IPS-20b (cell line): ENCODE data around the gene MAP4K2.

Experiments used
- H3K27ac ChIP-seq: one replicate; pipeline ENCODE4 v1.5.1; 2013; ENCODE audit warnings: low read length
- H3K27me3 ChIP-seq: 2 replicates; pipeline ENCODE4 v1.6.1; 2013; ENCODE audit warnings: mild to moderate bottlenecking, low read length, inconsistent platforms; ENCODE audit not compliant: insufficient read depth
- H3K36me3 ChIP-seq: 2 replicates; pipeline ENCODE4 v1.6.1; 2013; ENCODE audit warnings: low read depth, mild to moderate bottlenecking, inconsistent platforms, low read length, moderate library complexity; ENCODE audit not compliant: insufficient read depth
- H3K4me1 ChIP-seq: 2 replicates; pipeline ENCODE4 v1.6.1; 2013; ENCODE audit warnings: mild to moderate bottlenecking, control low read depth, inconsistent platforms, low read length, moderate library complexity; ENCODE audit not compliant: insufficient read depth
- H3K4me3 ChIP-seq: 2 replicates; pipeline ENCODE4 v1.5.1; 2013; ENCODE audit warnings: mild to moderate bottlenecking, low read length, inconsistent platforms
- H3K9ac ChIP-seq: 2 replicates; pipeline ENCODE4 v1.6.1; 2013; ENCODE audit warnings: low read depth, mild to moderate bottlenecking, inconsistent platforms, low read length, moderate library complexity
- H3K9me3 ChIP-seq: 2 replicates; pipeline ENCODE4 v1.6.1; 2013; ENCODE audit warnings: mild to moderate bottlenecking, low read depth, low read length, inconsistent platforms; ENCODE audit not compliant: insufficient read depth

Gene MAP4K2

GRCh38 chr11:64804346-64805210 is 1.6 kb upstream of the MAP4K2 start:
- H3K36me3 ChIP-seq: peaks cover 35% of the 10 kb centered on the region
- H3K4me3 ChIP-seq: peak overlapping the region; percentile 78; the same call in 1 of the 2 replicates
- peaks cover 9% of the 10 kb centered on the region; the same call in 1 of the 2 replicates for H3K4me1 ChIP-seq
- H3K9me3 ChIP-seq: no peaks in the 10 kb centered on the region
- H3K9ac ChIP-seq: peak overlapping the region; percentile 84; the same call in 1 of the 2 replicates
- H3K27ac ChIP-seq: no peak overlapping the region
- H3K27me3 ChIP-seq: no peaks in the 10 kb centered on the region

DNA sequence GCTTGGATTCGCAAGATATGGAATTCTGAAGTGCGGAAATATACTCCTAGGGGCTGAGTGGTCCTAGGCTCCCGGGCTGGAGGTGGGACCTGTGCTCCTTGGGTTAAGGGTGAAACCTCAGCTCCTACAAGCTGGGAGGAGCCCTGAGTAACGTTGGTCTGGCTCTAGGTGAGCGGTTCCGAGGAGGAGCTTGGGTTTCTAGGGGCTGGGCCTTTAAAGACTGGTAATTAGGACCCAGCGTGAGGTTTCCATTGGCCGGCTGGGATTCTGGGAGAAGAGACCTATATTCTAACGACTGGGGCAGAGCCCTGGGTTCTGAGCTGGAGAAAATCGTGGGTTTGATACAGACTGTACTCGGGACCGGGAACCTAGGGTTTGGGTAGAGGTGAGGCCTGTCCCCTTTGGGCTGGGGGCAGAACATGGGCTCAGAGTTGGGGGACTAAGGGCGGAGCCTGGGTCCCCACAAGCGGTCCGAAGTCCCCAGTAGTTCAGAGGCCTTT is 882 bp upstream of the MAP4K2 start:
- peak overlapping the region; percentile 78 for H3K4me3 ChIP-seq
- peaks cover 35% of the 10 kb centered on the region for H3K36me3 ChIP-seq
- no peaks in the 10 kb centered on the region for H3K9me3 ChIP-seq
- H3K27ac ChIP-seq: peak overlapping the region; percentile 57
- peak overlapping the region; percentile 84; the same call in 1 of the 2 replicates for H3K9ac ChIP-seq
- peaks cover 4% of the 10 kb centered on the region; the same call in 1 of the 2 replicates for H3K4me1 ChIP-seq
- H3K27me3 ChIP-seq: no peaks in the 10 kb centered on the region

DNA sequence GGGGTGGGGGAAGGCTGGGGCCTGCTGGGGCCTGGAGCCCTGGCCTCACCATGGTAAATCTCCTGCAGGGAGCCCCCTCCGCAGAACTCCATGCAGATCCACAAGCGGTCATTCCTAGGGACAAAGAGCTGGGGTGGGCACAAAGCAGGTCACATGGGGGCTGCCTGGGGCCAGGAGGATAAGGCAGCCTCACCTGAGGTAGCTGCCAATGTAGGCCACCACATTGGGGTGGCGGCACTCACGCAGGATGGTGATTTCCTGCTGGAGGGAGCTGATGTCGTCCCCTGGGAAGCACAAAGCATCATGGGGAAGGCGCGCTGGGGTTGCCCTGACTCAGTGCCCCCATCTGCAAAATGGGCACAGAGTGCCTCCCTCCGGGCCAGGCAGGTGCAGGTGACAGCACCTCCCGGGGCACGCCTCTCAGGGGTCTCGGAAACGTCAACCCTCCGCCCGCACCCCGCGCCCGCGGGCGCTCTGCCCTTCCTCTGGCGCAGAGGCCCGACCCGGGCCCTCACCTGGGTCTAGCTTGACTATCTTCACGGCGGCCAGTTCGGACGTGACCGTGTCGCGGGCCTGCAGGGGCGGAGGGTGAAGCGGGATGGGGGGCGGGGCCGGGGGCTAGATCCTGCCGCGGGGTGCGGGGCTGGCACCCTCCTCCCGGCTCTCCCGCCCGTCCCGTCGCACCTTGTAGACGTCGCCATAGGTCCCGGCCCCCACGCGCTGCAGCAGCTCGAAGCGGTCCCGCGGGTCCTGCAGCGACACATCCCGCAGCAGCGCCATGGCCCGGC is 450 bp downstream of the MAP4K2 start:
- peaks cover 27% of the 10 kb centered on the region for H3K36me3 ChIP-seq
- no peaks in the 10 kb centered on the region for H3K9me3 ChIP-seq
- H3K27me3 ChIP-seq: no peaks in the 10 kb centered on the region
- H3K27ac ChIP-seq: no peak overlapping the region
- peak overlapping the region; percentile 32; the same call in 1 of the 2 replicates for H3K9ac ChIP-seq
- H3K4me3 ChIP-seq: peak overlapping the region; percentile 66
- peaks cover 4% of the 10 kb centered on the region; the same call in 1 of the 2 replicates for H3K4me1 ChIP-seq

DNA sequence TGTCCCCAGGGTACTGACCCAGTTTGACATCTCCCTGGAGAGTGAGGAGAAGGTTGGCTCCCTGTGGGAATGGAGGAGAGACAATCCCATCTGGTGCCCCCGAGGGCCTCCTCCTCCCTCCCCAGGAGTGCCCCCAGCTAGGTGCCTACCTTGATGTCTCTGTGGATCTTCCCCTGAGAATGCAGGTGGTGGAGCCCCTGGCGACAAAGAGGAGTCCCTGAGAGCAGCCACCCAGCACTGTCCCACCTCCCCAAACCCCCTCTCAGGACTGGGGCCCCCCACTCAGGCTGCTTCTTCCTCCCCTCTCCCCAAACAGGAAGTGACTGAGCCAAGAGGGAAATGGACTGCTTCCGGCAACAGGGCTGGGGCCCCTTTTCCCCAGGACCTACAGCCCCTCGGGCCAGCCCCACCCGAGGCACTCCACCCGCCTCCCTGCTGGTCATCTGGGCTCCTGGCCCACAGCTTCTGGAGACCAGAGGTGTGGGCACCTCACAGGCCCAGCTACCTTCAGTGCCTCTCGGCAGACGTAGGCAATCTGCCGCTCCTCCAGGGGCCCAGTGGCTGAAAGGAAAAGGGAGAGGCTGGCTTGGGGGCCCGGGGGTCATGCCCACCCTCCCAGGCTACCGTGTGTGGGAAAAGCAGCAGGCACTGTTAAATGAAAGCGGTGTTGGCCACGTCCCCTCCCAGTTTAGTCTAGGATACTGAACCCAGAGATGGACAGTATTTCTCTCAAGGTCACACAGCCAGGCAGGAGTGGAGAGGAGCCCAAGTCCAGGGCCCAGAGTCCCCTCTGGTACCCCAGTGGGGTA is 1.2 kb downstream of the MAP4K2 start:
- Histone ChIP-seq H3K36me3 (peaks cover 19% of the 10 kb centered on the region), H3K27ac (no peak overlapping the region), H3K9me3 (no peaks in the 10 kb centered on the region), H3K9ac (peak overlapping the region; percentile 32; the same call in 1 of the 2 replicates), H3K27me3 (no peaks in the 10 kb centered on the region), H3K4me3 (0 out of 2 replicates have a peak overlapping the region, but pooled peaks have one; percentile 66), H3K4me1 (peaks cover 4% of the 10 kb centered on the region; the same call in 1 of the 2 replicates)

DNA sequence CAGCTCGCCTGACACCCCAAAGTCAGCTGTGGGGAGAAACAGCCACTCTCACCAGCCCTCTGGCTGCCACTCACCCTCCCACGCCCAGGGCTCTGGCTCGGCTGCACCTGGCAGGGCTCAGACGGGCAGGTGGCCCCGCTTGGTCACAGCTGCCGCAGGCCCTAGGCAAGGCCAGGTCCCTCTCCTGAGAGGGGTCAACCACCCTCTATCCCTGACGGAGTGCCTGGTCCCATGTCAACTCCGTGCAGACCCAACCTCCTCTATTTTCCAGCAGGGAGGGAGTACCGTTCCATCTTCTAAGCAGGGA is 1.9 kb downstream of the MAP4K2 start:
- no peaks in the 10 kb centered on the region for H3K9me3 ChIP-seq
- H3K4me3 ChIP-seq: no peak overlapping the region
- H3K27me3 ChIP-seq: no peaks in the 10 kb centered on the region
- peaks cover 13% of the 10 kb centered on the region for H3K36me3 ChIP-seq
- H3K4me1 ChIP-seq: peaks cover 4% of the 10 kb centered on the region; the same call in 1 of the 2 replicates
- H3K9ac ChIP-seq: no peak overlapping the region
- no peak overlapping the region for H3K27ac ChIP-seq

DNA sequence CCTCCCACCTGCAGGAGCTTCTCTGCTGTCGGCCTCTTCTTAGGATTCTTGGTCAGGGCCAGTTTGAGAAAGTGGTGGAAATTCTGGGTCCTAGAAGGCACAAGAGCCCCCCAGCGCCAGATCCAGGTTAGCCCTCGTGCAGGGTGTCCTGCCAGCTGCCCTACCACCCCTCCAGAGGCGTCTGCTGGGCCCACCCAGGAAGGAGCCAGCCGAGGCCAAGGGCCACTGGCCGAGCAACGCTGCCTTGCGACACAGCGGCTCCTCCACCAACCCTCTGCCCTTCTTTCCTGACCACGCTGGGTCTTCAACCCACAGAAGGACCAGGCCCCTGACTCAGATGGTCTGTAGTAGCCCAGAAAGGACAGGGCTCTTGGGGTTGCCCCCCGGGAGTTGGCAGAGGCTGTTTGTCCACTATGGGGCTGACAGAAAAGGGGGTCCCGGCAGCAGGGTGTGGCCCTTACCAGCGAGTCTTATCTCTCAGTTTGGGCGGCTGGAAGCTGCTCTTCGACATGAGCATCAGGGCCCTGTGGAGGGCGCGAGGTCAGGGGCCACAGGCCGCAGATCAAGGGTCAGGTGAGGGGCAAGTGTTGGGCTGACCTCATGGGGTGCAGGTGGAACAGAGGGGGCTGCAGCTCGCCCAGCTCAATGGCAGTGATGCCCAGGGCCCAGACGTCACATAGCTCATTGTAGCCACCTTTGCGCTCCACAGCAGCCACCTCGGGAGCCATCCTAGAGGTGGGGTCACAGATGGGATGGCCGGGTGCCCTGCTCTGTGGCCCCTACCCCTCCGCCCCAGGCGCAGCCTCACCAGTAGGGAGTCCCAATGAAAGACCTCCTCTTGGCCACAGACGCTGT is 2.5 kb downstream of the MAP4K2 start:
- no peak overlapping the region for H3K9ac ChIP-seq
- H3K4me1 ChIP-seq: peaks cover 4% of the 10 kb centered on the region; the same call in 1 of the 2 replicates
- no peaks in the 10 kb centered on the region for H3K9me3 ChIP-seq
- no peaks in the 10 kb centered on the region for H3K27me3 ChIP-seq
- no peak overlapping the region for H3K27ac ChIP-seq
- peaks cover 7% of the 10 kb centered on the region for H3K36me3 ChIP-seq
- no peak overlapping the region for H3K4me3 ChIP-seq

DNA sequence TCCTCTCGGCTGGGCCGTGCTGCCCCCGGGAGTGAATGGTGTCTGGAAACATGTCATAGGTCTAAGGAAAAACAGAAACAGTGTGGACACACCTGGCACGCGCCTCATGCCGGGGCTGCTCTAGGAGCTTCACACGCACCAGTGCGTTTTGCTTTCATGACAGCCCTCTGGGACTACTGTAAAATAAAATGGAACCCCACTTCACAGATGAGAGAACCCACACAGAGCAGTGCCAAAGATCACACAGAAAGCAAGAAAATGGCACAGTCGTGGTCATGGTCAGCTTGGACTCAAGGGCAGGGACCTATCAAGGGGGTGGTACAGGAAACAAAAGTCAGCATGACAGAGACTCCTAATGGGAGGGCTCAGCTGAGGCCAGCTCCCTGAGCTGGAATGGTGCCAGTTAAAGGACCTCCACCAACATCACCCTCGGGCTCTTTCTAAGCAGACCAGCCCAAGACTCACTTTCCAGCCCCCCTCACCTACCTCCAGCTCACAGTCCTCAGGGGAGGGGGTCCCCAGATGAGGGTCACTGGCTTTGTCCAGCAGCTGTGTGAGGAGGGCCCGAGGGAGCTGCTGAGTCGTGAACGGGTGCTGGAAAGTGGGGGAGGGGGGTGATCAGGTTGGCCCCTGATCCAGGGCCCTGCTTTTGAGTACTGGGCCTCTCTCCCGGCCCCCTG is 3.3 kb downstream of the MAP4K2 start:
- H3K36me3 ChIP-seq: no peaks in the 10 kb centered on the region
- H3K27ac ChIP-seq: no peak overlapping the region
- no peak overlapping the region for H3K9ac ChIP-seq
- H3K4me3 ChIP-seq: no peak overlapping the region
- no peaks in the 10 kb centered on the region for H3K9me3 ChIP-seq
- peaks cover 4% of the 10 kb centered on the region; the same call in 1 of the 2 replicates for H3K4me1 ChIP-seq
- H3K27me3 ChIP-seq: no peaks in the 10 kb centered on the region

DNA sequence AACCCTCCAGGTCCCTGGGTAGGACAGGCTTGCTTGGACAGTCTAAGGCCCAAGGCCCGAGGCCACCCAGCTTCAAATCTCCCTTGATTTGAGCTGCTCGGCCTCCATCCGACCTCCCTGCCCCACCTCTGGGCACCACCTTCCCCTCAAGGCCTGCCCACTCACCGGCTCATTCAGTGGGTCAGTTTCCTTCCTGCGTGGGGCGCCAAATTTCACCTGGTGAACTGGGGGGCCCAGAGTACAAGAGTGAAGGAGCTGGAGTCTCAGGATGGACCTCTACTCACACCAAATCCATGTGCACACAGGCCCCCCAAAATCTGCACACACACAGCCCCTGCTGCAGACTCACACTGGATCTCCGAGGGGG is 3.8 kb downstream of the MAP4K2 start:
- H3K27me3 ChIP-seq: no peaks in the 10 kb centered on the region
- H3K36me3 ChIP-seq: no peaks in the 10 kb centered on the region
- H3K27ac ChIP-seq: no peak overlapping the region
- no peak overlapping the region for H3K4me3 ChIP-seq
- H3K4me1 ChIP-seq: peaks cover 3% of the 10 kb centered on the region; the same call in 1 of the 2 replicates
- H3K9me3 ChIP-seq: no peaks in the 10 kb centered on the region
- no peak overlapping the region for H3K9ac ChIP-seq

DNA sequence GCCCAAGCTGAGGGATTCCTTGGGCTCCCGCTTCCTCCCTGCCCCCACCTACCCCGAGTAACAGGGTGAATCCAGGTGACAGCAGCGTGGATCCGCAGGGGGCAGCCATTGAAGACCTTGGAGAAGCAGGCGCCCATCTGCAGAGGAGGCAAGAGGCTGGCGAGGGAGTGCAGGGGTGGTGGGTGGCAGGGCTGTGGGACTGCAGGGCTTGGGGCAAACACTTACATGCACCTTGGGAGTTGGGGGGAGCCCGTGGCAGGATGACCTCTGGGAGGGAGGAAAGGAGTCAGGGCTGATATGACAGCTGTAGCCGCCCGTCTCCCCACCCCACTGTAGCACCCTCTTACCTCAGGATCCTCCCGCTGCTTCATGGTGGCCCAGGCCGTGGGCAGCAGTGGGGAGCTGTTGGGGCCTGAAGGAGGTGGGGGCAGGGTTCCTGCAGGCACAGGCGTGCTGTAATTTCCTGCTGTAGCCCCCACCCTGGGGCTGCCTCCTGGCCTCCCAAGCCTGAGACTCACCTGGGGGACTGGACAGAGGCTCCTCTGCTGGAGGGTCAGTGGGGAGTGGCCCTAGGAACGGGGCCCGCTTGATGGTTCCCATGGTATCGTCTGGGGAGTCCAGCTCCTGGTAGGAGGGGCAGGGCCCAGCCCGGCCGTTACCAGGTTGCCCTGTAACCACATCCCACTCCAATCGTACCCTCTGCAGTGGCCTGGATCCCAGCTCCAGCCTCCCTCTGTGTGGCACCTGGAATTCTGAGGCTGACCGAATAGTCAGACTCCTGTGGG is 6.1 kb downstream of the MAP4K2 start:
- no peaks in the 10 kb centered on the region for H3K4me1 ChIP-seq
- H3K9me3 ChIP-seq: no peaks in the 10 kb centered on the region
- H3K9ac ChIP-seq: no peak overlapping the region
- H3K27ac ChIP-seq: no peak overlapping the region
- H3K36me3 ChIP-seq: no peaks in the 10 kb centered on the region
- H3K4me3 ChIP-seq: no peak overlapping the region
- no peaks in the 10 kb centered on the region for H3K27me3 ChIP-seq
